HUES48 (cell line): ENCODE measurements around the gene CYREN.

ENCODE experiments used
- H3K27ac ChIP-seq: one replicate; pipeline ENCODE4 v1.7.0; 2013; ENCODE audit warnings: low read depth, low read length, inconsistent platforms
- H3K27me3 ChIP-seq: 2 replicates; pipeline ENCODE4 v1.6.1; 2013; ENCODE audit warnings: mild to moderate bottlenecking, low read length; ENCODE audit not compliant: control insufficient read depth, insufficient read depth
- H3K36me3 ChIP-seq: 2 replicates; pipeline ENCODE4 v1.6.1; 2013; ENCODE audit warnings: low read length; ENCODE audit not compliant: control insufficient read depth, insufficient read depth
- H3K4me1 ChIP-seq: 2 replicates; pipeline ENCODE4 v1.6.1; 2013; ENCODE audit warnings: mild to moderate bottlenecking, low read length; ENCODE audit not compliant: control insufficient read depth, insufficient read depth
- H3K4me3 ChIP-seq: 2 replicates; pipeline ENCODE4 v1.5.1; 2013; ENCODE audit warnings: mild to moderate bottlenecking, low read depth, low read length
- H3K9ac ChIP-seq: 2 replicates; pipeline ENCODE4 v1.6.1; 2013; ENCODE audit warnings: mild to moderate bottlenecking, low read depth, low read length, moderate library complexity
- H3K9me3 ChIP-seq: 2 replicates; pipeline ENCODE4 v1.6.1; 2013; ENCODE audit warnings: low read length; ENCODE audit not compliant: control insufficient read depth, insufficient read depth

The CYREN gene

DNA sequence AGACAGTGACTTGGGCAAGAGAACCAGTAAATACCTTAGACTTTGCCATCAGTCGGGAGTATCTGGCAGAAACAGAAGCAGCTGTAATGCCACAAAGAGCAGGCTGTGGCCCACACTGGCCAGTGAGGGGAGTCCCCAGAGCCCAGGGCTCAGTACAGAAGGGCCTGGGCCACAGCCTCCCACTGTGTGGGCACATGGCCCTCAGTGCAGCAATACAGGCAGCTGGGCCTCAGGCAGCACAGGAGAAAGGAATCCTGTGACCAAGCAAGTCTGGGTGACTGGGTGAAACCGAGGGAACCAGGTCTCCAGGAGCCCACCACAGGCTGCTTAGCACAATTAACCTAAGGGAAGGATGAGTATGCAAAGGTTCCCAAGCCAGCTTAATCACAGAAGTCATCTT lies 26.8 kb upstream of the CYREN start:
- Histone ChIP-seq H3K27me3 (no peaks in the 10 kb centered on the region), H3K9ac (no peak overlapping the region), H3K4me1 (peaks cover 2% of the 10 kb centered on the region; the same call in 1 of the 2 replicates), H3K27ac (no peak overlapping the region), H3K4me3 (no peak overlapping the region), H3K9me3 (no peaks in the 10 kb centered on the region), H3K36me3 (peaks cover 30% of the 10 kb centered on the region)

DNA sequence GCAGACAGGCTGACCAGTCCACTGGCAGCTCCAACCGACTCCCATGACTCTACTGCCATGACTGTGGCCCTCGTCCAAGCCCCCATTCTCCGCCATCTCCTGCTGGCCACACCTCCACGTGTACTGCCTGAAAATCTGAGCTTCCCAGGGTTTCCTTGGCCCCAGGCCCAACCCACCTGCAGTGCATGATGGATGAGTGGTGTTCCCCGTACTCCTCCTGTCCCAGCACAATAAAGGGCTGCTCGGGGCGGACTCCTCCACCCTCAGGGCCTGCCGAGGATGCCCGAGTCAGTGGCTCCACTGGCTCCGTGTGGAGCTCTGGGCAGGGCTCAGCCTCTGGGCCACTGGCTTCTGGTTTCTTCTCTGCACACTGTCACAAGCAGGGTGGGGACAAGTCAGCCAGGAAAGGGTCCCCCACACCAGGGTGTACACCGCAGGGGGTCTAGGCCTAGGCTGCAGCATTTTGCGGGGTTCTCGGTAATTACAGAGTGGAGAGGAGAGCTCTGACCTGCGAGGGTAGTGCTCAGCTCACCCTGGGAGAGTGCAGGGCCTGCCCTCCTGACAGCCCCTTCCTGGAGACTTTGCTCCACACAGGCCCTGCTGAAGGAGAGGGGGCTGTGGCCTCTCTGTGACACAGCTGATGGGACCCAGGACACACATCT lies 25.6 kb upstream of the CYREN start:
- H3K36me3 ChIP-seq, result peaks cover 28% of the 10 kb centered on the region
- no peaks in the 10 kb centered on the region for H3K27me3 ChIP-seq
- no peak overlapping the region for H3K9ac ChIP-seq
- no peak overlapping the region for H3K4me3 ChIP-seq
- no peak overlapping the region for H3K27ac ChIP-seq
- H3K4me1 ChIP-seq, result peaks cover 2% of the 10 kb centered on the region; the same call in 1 of the 2 replicates
- H3K9me3 ChIP-seq, result no peaks in the 10 kb centered on the region

DNA sequence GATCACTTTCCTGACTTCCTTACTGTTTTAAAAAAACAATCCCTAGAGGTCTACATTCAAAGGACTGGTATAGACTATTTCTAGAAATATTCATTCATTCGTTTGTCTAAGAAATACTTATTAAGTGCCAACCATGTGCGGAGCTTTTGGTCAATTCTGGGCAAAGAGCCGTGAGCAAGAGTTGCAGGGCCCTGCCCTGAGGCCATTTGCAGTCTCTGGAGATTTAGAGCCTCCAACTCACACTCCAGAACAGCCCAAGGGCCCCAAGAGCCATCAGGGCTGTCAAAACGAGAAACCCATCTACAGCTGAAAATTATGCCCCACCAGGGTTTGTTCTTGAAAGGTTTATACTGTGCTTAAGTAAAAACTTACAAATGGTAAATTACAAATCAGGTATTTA lies 24.6 kb upstream of the CYREN start:
- H3K27me3 ChIP-seq, result no peaks in the 10 kb centered on the region
- no peaks in the 10 kb centered on the region for H3K9me3 ChIP-seq
- peaks cover 2% of the 10 kb centered on the region; the same call in 1 of the 2 replicates for H3K4me1 ChIP-seq
- H3K27ac ChIP-seq, result no peak overlapping the region
- H3K9ac ChIP-seq, result no peak overlapping the region
- peaks cover 21% of the 10 kb centered on the region for H3K36me3 ChIP-seq
- H3K4me3 ChIP-seq, result no peak overlapping the region

DNA sequence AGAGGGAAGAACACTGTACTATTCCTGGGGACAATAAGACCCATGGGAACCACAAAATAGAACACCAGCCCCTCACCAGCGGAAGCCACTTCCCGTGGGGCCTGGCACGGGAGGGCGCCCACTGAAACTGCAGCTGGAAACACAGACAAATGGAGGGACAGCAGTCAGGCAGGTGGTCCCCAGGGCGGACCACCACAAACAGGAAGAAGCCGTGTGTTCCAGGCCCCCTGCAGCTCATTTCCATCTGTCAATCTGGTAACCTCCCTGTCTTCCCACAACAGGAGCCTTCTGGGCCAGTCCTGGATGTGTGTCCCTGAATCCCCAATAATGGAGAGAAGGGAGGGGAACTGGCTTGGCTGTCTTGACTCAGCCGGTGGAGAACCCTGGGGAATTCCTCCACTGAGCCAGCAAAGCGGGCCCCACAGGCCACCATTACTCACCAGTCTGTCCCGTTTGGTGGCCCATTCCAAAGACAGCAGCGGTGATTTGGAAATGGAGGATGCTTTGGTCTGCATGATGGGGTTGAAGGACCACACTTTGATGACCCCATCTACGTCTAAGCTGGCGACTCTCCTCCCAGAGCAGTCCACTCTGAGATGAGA lies 24.1 kb upstream of the CYREN start:
- Histone ChIP-seq H3K27ac (no peak overlapping the region), H3K36me3 (peaks cover 20% of the 10 kb centered on the region), H3K4me1 (0 out of 2 replicates have a peak, but pooled peaks cover 2% of the 10 kb centered on the region), H3K27me3 (no peaks in the 10 kb centered on the region), H3K4me3 (no peak overlapping the region), H3K9me3 (no peaks in the 10 kb centered on the region), H3K9ac (no peak overlapping the region)

DNA sequence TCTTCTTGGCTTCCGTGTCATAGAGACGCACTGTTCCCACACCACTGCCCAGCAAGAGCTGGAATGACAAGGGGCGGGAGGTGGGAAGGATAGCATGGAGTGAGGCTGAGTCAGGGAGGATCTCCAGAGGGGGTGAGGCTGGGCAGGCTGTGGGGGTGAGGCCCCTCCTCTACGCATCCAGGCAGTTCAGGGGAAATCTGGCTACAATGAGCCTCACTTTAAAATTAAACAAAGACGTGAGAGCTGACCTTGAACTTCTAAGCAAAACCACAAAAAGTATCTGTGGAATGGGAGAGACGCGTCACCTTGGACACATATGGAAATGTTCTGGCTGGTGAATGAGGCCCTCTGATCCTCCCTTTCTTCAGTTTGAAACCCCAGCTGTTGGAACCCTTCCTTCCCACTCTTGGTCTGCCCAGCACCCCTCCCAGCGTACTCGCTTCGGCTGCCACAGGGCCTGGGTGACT lies 23.1 kb upstream of the CYREN start:
- Histone ChIP-seq H3K9ac (no peak overlapping the region), H3K27me3 (no peaks in the 10 kb centered on the region), H3K27ac (no peak overlapping the region), H3K36me3 (peaks cover 24% of the 10 kb centered on the region), H3K9me3 (no peaks in the 10 kb centered on the region), H3K4me3 (no peak overlapping the region), H3K4me1 (no peaks in the 10 kb centered on the region)

DNA sequence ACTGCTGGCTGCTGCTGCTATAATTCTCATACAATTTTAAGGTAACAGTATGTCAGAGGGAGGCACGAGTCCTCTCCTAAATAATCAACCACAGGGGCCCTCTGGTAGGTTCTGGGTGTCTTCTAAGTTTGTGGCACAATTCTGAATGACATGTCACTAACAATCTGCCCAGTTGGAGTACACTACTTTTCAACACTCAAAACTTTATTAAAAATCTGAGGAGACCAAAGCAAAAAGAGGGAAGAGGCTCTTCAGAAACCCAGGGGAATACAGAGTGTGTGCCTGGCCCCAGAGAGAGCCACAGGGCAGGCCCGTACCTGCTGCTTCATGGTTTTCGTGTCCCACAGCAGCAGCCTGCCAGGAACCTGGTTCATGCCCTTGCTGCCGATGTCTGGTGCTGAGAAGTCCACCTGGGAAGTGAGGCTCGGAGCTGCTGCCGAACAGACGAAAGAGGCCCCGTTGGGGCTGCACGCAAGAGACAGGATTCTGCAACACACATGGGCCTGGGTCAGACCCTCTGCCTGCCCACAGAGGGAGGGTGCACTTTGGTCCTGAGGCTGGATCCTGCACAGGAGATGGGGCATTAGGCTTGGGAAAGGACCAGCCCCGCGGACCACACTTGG lies 22.5 kb upstream of the CYREN start:
- no peak overlapping the region for H3K27ac ChIP-seq
- no peak overlapping the region for H3K4me3 ChIP-seq
- H3K27me3 ChIP-seq, result no peaks in the 10 kb centered on the region
- peaks cover 29% of the 10 kb centered on the region for H3K36me3 ChIP-seq
- H3K4me1 ChIP-seq, result no peaks in the 10 kb centered on the region
- no peaks in the 10 kb centered on the region for H3K9me3 ChIP-seq
- no peak overlapping the region for H3K9ac ChIP-seq

DNA sequence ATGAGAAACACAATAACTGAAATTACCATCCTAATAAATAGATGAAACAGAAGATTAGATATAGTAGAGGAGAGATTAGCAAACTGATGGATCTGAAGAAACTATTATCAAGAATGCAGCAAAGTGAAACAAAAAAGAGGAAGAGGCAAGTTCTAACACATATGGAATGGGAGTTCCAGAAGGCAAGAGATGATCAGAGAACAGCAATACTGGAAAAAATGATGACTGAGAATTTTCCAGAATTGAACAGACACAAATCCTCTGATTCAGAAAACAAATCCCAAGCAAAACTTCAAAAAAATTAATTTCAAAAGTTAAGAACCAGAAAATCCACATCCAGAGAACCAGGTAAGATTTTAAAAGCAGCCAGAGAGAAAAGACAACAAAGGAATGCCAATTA lies 20.2 kb upstream of the CYREN start:
- Histone ChIP-seq H3K4me3 (no peak overlapping the region), H3K9ac (no peak overlapping the region), H3K27ac (no peak overlapping the region), H3K36me3 (peaks cover 41% of the 10 kb centered on the region), H3K27me3 (no peaks in the 10 kb centered on the region), H3K4me1 (no peaks in the 10 kb centered on the region), H3K9me3 (no peaks in the 10 kb centered on the region)

DNA sequence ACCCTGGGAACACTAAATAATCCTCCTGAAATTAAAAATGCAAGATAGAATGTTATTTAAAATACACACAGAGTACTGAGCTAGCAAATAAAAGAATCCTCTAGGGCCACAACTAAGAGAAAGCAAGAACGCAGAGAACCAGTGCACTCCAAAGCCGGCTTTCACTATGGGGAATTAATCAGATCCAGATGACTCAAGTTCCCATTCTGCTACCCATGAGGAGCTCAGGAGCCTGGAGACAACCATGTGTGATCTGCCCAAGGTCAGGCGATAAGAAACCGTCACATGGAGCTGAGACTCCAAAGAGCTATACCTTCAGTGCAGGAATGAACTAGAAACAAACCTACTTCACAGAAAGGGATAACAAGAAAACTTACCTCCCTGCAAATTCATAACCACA lies 19.5 kb upstream of the CYREN start:
- H3K9ac ChIP-seq, result no peak overlapping the region
- H3K27ac ChIP-seq, result no peak overlapping the region
- H3K9me3 ChIP-seq, result no peaks in the 10 kb centered on the region
- no peaks in the 10 kb centered on the region for H3K27me3 ChIP-seq
- no peaks in the 10 kb centered on the region for H3K4me1 ChIP-seq
- peaks cover 47% of the 10 kb centered on the region for H3K36me3 ChIP-seq
- H3K4me3 ChIP-seq, result no peak overlapping the region

DNA sequence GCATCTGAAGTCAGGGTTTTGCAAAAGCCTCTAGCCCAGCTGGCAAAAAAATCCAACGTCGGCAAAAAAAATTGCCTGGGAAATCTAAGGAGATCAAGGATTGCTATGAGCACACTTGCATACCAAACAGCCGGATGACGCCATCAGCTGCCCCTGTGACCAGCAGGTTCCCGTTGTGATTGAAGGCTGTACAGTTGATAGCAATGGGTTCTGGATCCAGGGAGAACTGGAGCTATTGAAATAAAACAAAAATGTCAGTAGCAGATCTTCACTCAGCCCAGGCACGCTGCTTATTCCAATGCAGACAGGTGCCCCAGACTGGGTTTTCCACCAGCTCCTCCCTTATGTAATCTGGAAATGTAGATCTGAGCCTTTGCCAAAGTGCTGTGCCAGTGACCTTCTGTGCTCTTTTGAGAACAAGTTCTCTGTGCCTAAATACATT lies 18.7 kb upstream of the CYREN start:
- peaks cover 49% of the 10 kb centered on the region for H3K36me3 ChIP-seq
- no peaks in the 10 kb centered on the region for H3K4me1 ChIP-seq
- no peak overlapping the region for H3K9ac ChIP-seq
- H3K27me3 ChIP-seq, result no peaks in the 10 kb centered on the region
- no peak overlapping the region for H3K27ac ChIP-seq
- no peak overlapping the region for H3K4me3 ChIP-seq
- no peaks in the 10 kb centered on the region for H3K9me3 ChIP-seq

DNA sequence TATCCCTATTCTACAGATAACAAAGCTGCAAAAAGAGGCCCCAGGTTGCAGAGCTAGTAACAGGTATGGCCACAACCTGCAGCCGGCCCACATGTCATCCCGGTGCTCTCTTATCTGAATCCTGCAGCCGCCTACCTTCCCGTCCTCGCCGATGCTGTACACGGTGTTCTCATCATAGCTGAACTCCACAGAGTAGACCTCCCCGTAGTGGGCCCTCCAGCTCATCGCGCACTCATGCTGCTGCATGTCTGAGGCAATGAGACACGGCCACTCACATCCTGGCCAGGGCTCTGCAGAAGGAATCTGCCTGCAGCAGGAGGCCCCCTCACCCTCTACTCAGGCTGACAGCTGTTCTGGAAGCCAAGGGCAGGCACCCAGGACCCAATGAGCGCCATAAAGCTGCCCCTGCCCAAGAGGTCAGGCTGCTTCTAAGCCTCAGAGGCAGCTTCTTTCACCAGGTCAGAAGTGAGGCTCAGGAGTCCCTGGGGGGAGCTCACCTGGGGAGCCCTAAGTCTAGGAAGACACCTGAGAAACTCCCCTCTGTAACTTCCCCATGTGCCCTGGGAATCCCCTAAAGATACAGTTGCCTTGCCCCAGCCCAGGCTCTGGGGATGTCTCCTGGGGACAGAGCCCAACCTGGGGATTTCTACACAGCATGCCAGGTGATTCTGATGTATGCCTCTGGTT lies 17.9 kb upstream of the CYREN start:
- Histone ChIP-seq H3K36me3 (peaks cover 54% of the 10 kb centered on the region), H3K9me3 (no peaks in the 10 kb centered on the region), H3K4me3 (no peak overlapping the region), H3K9ac (no peak overlapping the region), H3K27me3 (no peaks in the 10 kb centered on the region), H3K27ac (no peak overlapping the region), H3K4me1 (no peaks in the 10 kb centered on the region)

DNA sequence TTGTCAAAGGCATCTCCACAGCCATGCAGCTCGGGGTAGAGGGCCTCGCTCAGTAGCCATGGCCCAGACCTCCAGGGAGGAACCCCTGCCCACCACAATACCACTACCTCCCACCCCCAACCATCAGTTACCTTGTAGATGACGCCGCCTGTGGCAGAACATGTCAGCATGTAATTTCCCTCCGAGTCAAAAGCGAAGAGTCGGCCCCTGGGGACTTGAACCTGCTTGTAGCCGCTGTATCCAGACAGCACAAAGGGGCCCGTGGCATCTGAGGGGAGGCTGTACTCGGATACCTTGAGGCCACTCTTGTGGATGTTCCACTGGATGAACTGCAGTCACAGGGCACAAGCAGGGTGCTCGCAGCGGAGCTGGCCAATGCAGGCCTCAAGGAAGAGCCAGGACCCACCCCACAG lies 16.3 kb upstream of the CYREN start:
- no peak overlapping the region for H3K4me3 ChIP-seq
- peaks cover 3% of the 10 kb centered on the region for H3K9me3 ChIP-seq
- no peaks in the 10 kb centered on the region for H3K27me3 ChIP-seq
- peaks cover 52% of the 10 kb centered on the region for H3K36me3 ChIP-seq
- no peak overlapping the region for H3K27ac ChIP-seq
- H3K9ac ChIP-seq, result no peak overlapping the region
- no peaks in the 10 kb centered on the region for H3K4me1 ChIP-seq
